Neural progenitor cell (in vitro differentiated cells): Measurements from ENCODE around the gene MGAT3.

Source experiments
- EZH2 ChIP-seq: fragments of 200-600 bp; sonication (generic); IDR thresholded peaks from 2 replicates; pipeline ENCODE4 v1.6.1; 2017; ENCODE audit warnings: antibody characterized with exemption, mild to moderate bottlenecking, moderate library complexity
- EZH2phosphoT487 ChIP-seq: fragments of 200-600 bp; sonication (generic); IDR thresholded peaks from 2 replicates; pipeline ENCODE4 v1.6.1; 2017; ENCODE audit warnings: antibody characterized with exemption
- TF ChIP-seq, protein P1 (sequence below): fragments of 200-600 bp; sonication (generic); IDR thresholded peaks from 2 replicates; pipeline ENCODE4 v1.5.1; 2017; ENCODE audit warnings: antibody characterized with exemption, mild to moderate bottlenecking

DNA sequence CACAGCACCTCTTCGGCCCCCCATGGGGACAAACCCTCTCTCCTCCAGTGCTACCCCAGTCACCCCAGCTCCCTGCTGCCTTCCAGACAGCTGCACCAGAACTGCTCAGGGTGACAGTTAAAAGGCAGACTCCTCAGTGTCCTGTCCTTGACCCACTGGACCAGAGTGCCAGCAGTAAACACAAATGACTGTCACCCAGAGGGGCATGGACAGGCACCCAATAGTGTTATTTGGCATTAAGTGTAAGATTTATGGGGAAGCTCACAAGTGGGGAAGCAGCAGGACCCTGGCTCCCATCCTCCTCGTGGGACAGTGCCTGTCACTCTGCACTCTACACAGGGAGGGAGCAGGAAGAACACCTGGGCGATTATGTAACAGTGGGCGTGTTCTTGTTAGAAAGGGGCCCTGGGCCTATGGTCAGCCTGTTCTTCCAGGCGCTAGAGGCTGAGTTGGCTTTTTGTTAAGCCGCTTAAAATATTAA lies 70.7 kb downstream of the MGAT3 start:
- TF ChIP-seq, protein P1, sequence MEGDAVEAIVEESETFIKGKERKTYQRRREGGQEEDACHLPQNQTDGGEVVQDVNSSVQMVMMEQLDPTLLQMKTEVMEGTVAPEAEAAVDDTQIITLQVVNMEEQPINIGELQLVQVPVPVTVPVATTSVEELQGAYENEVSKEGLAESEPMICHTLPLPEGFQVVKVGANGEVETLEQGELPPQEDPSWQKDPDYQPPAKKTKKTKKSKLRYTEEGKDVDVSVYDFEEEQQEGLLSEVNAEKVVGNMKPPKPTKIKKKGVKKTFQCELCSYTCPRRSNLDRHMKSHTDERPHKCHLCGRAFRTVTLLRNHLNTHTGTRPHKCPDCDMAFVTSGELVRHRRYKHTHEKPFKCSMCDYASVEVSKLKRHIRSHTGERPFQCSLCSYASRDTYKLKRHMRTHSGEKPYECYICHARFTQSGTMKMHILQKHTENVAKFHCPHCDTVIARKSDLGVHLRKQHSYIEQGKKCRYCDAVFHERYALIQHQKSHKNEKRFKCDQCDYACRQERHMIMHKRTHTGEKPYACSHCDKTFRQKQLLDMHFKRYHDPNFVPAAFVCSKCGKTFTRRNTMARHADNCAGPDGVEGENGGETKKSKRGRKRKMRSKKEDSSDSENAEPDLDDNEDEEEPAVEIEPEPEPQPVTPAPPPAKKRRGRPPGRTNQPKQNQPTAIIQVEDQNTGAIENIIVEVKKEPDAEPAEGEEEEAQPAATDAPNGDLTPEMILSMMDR: no peak
- TF ChIP-seq EZH2: no peak
- TF ChIP-seq EZH2phosphoT487: no peak
